Effector memory CD4-positive, alpha-beta T cell (primary cell): ENCODE measurements around the gene FBN2.

ENCODE experiments used
- DNase-seq, 3 donors: peaks; one replicate each; pipeline ENCODE4 v3.0.0-alpha.2; 2020
- H3K27ac ChIP-seq: 2 replicates; pipeline ENCODE4 v1.7.0; 2013; ENCODE audit warnings: mild to moderate bottlenecking, low read length, moderate library complexity; ENCODE audit not compliant: insufficient read depth, poor library complexity, severe bottlenecking
- H3K27me3 ChIP-seq: replicated peaks from 2 replicates; pipeline ENCODE4 v1.7.0; 2013; ENCODE audit warnings: mild to moderate bottlenecking, low read length; ENCODE audit not compliant: insufficient read depth, control insufficient read depth, poor library complexity, severe bottlenecking
- H3K36me3 ChIP-seq: 2 replicates; pipeline ENCODE4 v1.7.0; 2013; ENCODE audit warnings: mild to moderate bottlenecking, low read length, moderate library complexity; ENCODE audit not compliant: control insufficient read depth, insufficient read depth
- H3K4me1 ChIP-seq: 2 replicates; pipeline ENCODE4 v1.7.0; 2013; ENCODE audit warnings: low read length, mild to moderate bottlenecking; ENCODE audit not compliant: control insufficient read depth, insufficient read depth, poor library complexity, severe bottlenecking
- H3K4me3 ChIP-seq: 2 replicates; pipeline ENCODE4 v1.7.0; 2013; ENCODE audit warnings: low read length, low read depth, mild to moderate bottlenecking; ENCODE audit not compliant: insufficient read depth, poor library complexity, severe bottlenecking
- H3K9me3 ChIP-seq: 2 replicates; pipeline ENCODE4 v1.7.0; 2013; ENCODE audit warnings: mild to moderate bottlenecking, low read length, moderate library complexity; ENCODE audit not compliant: control insufficient read depth

Gene FBN2

GRCh38 chr5:128436749-128437188 lies 101.3 kb downstream of the FBN2 start:
- no peaks in the 10 kb centered on the region for H3K4me1 ChIP-seq
- H3K4me3 ChIP-seq, result no peak overlapping the region
- no peaks in the 10 kb centered on the region for H3K9me3 ChIP-seq
- no peak for DNase-seq
- no peaks in the 10 kb centered on the region for H3K36me3 ChIP-seq
- no peaks in the 10 kb centered on the region for H3K27me3 ChIP-seq
- H3K27ac ChIP-seq, result no peak overlapping the region

- Histone ChIP-seq H3K36me3 (no peaks in the 10 kb centered on the region), H3K27ac (no peak overlapping the region), H3K27me3 (no peaks in the 10 kb centered on the region), H3K4me3 (no peak overlapping the region), H3K4me1 (no peaks in the 10 kb centered on the region), H3K9me3 (no peaks in the 10 kb centered on the region)
- no peak for DNase-seq
Observed at GRCh38 chr5:128435861-128436260, 102.2 kb downstream of the FBN2 start.

- no peaks in the 10 kb centered on the region for H3K9me3 ChIP-seq
- H3K36me3 ChIP-seq, result no peaks in the 10 kb centered on the region
- no peaks in the 10 kb centered on the region for H3K4me1 ChIP-seq
- H3K4me3 ChIP-seq, result no peak overlapping the region
- no peaks in the 10 kb centered on the region for H3K27me3 ChIP-seq
- no peak for DNase-seq
- H3K27ac ChIP-seq, result no peak overlapping the region
Observed at GRCh38 chr5:128434993-128435392, 103.1 kb downstream of the FBN2 start.

- no peak overlapping the region for H3K27ac ChIP-seq
- no peaks in the 10 kb centered on the region for H3K27me3 ChIP-seq
- H3K4me3 ChIP-seq, result no peak overlapping the region
- no peaks in the 10 kb centered on the region for H3K4me1 ChIP-seq
- no peak for DNase-seq
- H3K9me3 ChIP-seq, result no peaks in the 10 kb centered on the region
- H3K36me3 ChIP-seq, result no peaks in the 10 kb centered on the region
Observed at GRCh38 chr5:128432913-128433440, 105.1 kb downstream of the FBN2 start.

GRCh38 chr5:128427921-128428320 lies 110.1 kb downstream of the FBN2 start:
- no peak overlapping the region for H3K27ac ChIP-seq
- no peaks in the 10 kb centered on the region for H3K9me3 ChIP-seq
- DNase-seq, result no peak
- no peaks in the 10 kb centered on the region for H3K27me3 ChIP-seq
- no peaks in the 10 kb centered on the region for H3K4me1 ChIP-seq
- no peaks in the 10 kb centered on the region for H3K36me3 ChIP-seq
- H3K4me3 ChIP-seq, result no peak overlapping the region

GRCh38 chr5:128426090-128426534 lies 111.9 kb downstream of the FBN2 start:
- no peak overlapping the region for H3K4me3 ChIP-seq
- H3K36me3 ChIP-seq, result no peaks in the 10 kb centered on the region
- no peak overlapping the region for H3K27ac ChIP-seq
- H3K4me1 ChIP-seq, result no peaks in the 10 kb centered on the region
- H3K27me3 ChIP-seq, result no peaks in the 10 kb centered on the region
- no peak for DNase-seq
- H3K9me3 ChIP-seq, result no peaks in the 10 kb centered on the region

- no peaks in the 10 kb centered on the region for H3K36me3 ChIP-seq
- H3K4me1 ChIP-seq, result no peaks in the 10 kb centered on the region
- H3K9me3 ChIP-seq, result no peaks in the 10 kb centered on the region
- H3K27ac ChIP-seq, result no peak overlapping the region
- H3K27me3 ChIP-seq, result no peaks in the 10 kb centered on the region
- no peak for DNase-seq
- no peak overlapping the region for H3K4me3 ChIP-seq
Observed at GRCh38 chr5:128424646-128425045, 113.4 kb downstream of the FBN2 start.

GRCh38 chr5:128422612-128423011 lies 115.4 kb downstream of the FBN2 start:
- Histone ChIP-seq H3K27me3 (no peaks in the 10 kb centered on the region), H3K4me3 (no peak overlapping the region), H3K4me1 (no peaks in the 10 kb centered on the region), H3K27ac (no peak overlapping the region), H3K36me3 (no peaks in the 10 kb centered on the region), H3K9me3 (no peaks in the 10 kb centered on the region)
- no peak for DNase-seq

GRCh38 chr5:128414469-128414868 lies 123.6 kb downstream of the FBN2 start:
- Histone ChIP-seq H3K4me1 (no peaks in the 10 kb centered on the region), H3K4me3 (no peak overlapping the region), H3K27me3 (no peaks in the 10 kb centered on the region), H3K9me3 (no peaks in the 10 kb centered on the region), H3K36me3 (no peaks in the 10 kb centered on the region), H3K27ac (no peak overlapping the region)
- no peak for DNase-seq

- DNase-seq, result no peak
- H3K27ac ChIP-seq, result no peak overlapping the region
Observed at GRCh38 chr5:128413356-128413755, 124.7 kb downstream of the FBN2 start.

More at GRCh38 chr5:128413356-128413755, 124.7 kb downstream of the FBN2 start:
- Histone ChIP-seq H3K4me1 (no peaks in the 10 kb centered on the region), H3K4me3 (no peak overlapping the region), H3K36me3 (no peaks in the 10 kb centered on the region), H3K27me3 (no peaks in the 10 kb centered on the region), H3K9me3 (no peaks in the 10 kb centered on the region)
